ENCODE results near the gene NMUR1.

- TF ChIP-seq ZNF462 (CRISPR knock-in tag; IDR thresholded peaks at IDR 0.05) (no peak), CTCF (conservative IDR thresholded peaks at IDR 0.05; ENCODE audit: low read depth in 2 of 2) (no peak), EZH2 (IDR thresholded peaks at IDR 0.05; ENCODE audit: low read depth, unreplicated experiment) (no peak)
Observed at GRCh38 chr2:231531883-231532755, 1.9 kb upstream of the NMUR1 start.
